CD1c-positive myeloid dendritic cell (primary cell): ENCODE measurements around the gene MEI4.
"Not testable (repeated sequence)": the region's sequence is repeated elsewhere in the genome, so short reads cannot be mapped to it uniquely, and the experiment has no call there.

Source experiments
- DNase-seq: peaks from one replicate; pipeline ENCODE4 v3.0.0-alpha.2; 2016; ENCODE audit errors: extremely low spot score

Gene MEI4

GRCh38 chr6:77683515-77683914 lies 30.7 kb downstream of the MEI4 start:
- DNase-seq: no peak

GRCh38 chr6:77686931-77687330 lies 34.1 kb downstream of the MEI4 start:
- no peak for DNase-seq

- no peak for DNase-seq
Measured at GRCh38 chr6:77688649-77689048, 35.8 kb downstream of the MEI4 start.

- not testable (repeated sequence) for DNase-seq
Measured at GRCh38 chr6:77700095-77700494, 47.3 kb downstream of the MEI4 start.

- DNase-seq: no peak
Measured at GRCh38 chr6:77707603-77708002, 54.8 kb downstream of the MEI4 start.

GRCh38 chr6:77715588-77715987 lies 62.7 kb downstream of the MEI4 start:
- DNase-seq: no peak

GRCh38 chr6:77716311-77716710 lies 63.5 kb downstream of the MEI4 start:
- DNase-seq: no peak

- not testable (repeated sequence) for DNase-seq
Measured at GRCh38 chr6:77736010-77736409, 83.2 kb downstream of the MEI4 start.

GRCh38 chr6:77740380-77740779 lies 87.5 kb downstream of the MEI4 start:
- no peak for DNase-seq

- not testable (repeated sequence) for DNase-seq
Measured at GRCh38 chr6:77752156-77752555, 99.3 kb downstream of the MEI4 start.

- DNase-seq: no peak
Measured at GRCh38 chr6:77762386-77762785, 109.5 kb downstream of the MEI4 start.

- DNase-seq: no peak
Measured at GRCh38 chr6:77763124-77763523, 110.3 kb downstream of the MEI4 start.

- no peak for DNase-seq
Measured at GRCh38 chr6:77764364-77764763, 111.5 kb downstream of the MEI4 start.

- no peak for DNase-seq
Measured at GRCh38 chr6:77773157-77773822, 120.5 kb downstream of the MEI4 start.

- DNase-seq: no peak
Measured at GRCh38 chr6:77774457-77774856, 121.6 kb downstream of the MEI4 start.

GRCh38 chr6:77776441-77776840 lies 123.6 kb downstream of the MEI4 start:
- no peak for DNase-seq

GRCh38 chr6:77778527-77778926 lies 125.7 kb downstream of the MEI4 start:
- no peak for DNase-seq

- DNase-seq: no peak
Measured at GRCh38 chr6:77786935-77787629, 134.2 kb downstream of the MEI4 start.

- no peak for DNase-seq
Measured at GRCh38 chr6:77796824-77797809, 144.3 kb downstream of the MEI4 start.

- DNase-seq: no peak
Measured at GRCh38 chr6:77812304-77812703, 159.5 kb downstream of the MEI4 start.

GRCh38 chr6:77813090-77813489 lies 160.3 kb downstream of the MEI4 start:
- no peak for DNase-seq

- DNase-seq: no peak
Measured at GRCh38 chr6:77814119-77814518, 161.3 kb downstream of the MEI4 start.
